GM19468 (cell line): Measurements from ENCODE around the gene PERM1.
"Not testable (repeated sequence)": the region's sequence is repeated elsewhere in the genome, so short reads cannot be mapped to it uniquely, and the experiment has no call there.

Experiments
- ATAC-seq: cut with Tn5 transposase; IDR thresholded peaks from one replicate; pipeline ENCODE4 v1.9.1; 2021; ENCODE audit warnings: mild to moderate bottlenecking, moderate library complexity, moderate number of reproducible peaks; ENCODE audit not compliant: unreplicated experiment; ENCODE audit errors: extremely low read depth

Gene PERM1

DNA sequence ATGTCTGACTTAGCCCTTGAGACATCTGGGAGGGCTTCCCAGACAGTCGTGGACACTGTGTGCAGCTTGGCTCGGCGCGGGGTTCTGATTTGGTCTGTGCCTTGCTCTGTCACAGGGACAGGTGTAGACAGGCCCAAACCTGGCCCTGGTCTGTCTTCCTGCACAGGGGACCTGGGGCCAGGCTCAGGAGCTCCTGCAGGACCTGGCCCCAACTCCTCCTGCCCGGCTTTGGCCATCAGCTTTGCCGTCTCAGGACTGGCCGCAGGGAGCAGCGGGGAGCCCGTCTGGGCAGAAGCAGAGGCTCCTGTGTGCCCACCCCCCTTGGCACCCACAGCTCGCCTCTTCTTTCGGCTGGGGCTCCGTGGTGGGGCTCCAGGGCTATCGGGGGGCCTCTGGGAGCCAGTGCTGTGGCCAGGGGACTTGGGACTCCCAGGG, 1.7 kb downstream of the PERM1 start:
- ATAC-seq = no peak

GRCh38 chr1:979744-980072, 2.2 kb downstream of the PERM1 start:
- no peak for ATAC-seq

DNA sequence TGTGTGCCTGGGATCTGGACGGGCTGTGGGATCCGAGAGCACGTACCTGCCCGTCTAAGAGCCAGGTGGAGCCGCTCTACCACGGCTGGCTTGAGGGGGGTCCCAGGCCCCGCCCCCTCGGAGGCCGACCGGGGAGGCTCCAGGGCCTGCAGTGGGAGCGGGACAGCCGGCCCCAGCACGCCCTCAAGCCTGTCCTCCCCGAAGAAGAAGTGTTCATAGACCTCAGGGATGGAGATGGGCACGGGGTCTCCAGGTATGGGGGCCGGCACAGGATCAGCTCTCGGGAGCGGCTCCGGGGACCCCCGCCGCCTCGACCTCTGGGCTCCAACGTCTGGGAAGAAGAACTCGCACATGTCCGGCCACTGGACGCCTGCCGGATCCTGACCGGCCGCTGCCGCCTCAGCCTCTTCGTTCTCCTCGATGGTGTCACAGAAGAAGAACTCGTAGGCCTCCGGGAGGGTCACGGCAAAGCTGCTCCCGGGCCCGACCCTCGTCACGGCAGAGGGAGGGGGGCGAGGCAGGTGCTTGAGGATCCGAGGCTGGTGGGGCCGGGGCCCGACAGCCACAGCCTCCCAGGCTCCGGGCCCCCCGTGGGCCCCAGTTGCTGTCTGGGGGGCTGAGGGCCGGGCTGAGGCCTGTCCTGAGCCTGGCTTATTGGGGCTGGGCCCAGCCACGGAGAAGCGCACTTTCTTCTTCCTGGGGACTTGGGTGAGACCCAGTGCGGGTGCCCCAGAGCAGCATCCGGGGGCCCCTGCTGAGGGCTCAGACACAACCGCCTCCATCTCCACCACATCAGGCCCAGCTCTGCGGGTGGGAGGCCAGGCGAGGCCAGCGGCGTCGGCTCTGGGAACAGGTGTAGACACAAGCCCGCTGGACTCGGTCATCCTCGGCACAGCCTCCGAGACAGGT, 2.8 kb downstream of the PERM1 start:
- ATAC-seq = no peak

GRCh38 chr1:978069-978834, 3.6 kb downstream of the PERM1 start:
- no peak for ATAC-seq

GRCh38 chr1:976791-977190, 5.1 kb downstream of the PERM1 start:
- not testable (repeated sequence) for ATAC-seq

- no peak for ATAC-seq
Measured at GRCh38 chr1:975896-976683, 5.8 kb downstream of the PERM1 start.

DNA sequence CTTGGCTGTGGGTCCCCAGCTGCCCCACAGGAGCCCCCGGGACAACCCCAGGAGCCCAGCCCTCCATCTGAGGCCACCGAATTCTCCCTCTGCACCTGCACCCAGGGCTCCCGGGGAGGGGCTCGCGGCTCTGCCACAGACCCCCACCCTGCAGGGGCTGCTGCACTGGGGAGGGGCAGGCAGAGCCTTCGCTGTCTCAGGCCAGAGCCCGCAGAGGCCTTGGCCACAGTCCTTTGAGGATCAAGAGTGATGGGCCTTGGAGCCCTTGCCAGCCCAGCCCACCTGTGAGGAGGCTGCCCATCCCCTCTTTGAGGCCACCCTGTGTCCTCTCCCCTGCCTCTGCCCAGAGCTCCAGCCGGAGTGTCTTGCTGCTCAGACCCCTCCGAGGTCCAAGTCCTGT, 6.5 kb downstream of the PERM1 start:
- ATAC-seq = no peak

GRCh38 chr1:974687-975328, 7.1 kb downstream of the PERM1 start:
- ATAC-seq = no peak

- no peak for ATAC-seq
Measured at GRCh38 chr1:974293-974640, 7.6 kb downstream of the PERM1 start.

- ATAC-seq = no peak
Measured at GRCh38 chr1:973459-974292, 8.2 kb downstream of the PERM1 start.

DNA sequence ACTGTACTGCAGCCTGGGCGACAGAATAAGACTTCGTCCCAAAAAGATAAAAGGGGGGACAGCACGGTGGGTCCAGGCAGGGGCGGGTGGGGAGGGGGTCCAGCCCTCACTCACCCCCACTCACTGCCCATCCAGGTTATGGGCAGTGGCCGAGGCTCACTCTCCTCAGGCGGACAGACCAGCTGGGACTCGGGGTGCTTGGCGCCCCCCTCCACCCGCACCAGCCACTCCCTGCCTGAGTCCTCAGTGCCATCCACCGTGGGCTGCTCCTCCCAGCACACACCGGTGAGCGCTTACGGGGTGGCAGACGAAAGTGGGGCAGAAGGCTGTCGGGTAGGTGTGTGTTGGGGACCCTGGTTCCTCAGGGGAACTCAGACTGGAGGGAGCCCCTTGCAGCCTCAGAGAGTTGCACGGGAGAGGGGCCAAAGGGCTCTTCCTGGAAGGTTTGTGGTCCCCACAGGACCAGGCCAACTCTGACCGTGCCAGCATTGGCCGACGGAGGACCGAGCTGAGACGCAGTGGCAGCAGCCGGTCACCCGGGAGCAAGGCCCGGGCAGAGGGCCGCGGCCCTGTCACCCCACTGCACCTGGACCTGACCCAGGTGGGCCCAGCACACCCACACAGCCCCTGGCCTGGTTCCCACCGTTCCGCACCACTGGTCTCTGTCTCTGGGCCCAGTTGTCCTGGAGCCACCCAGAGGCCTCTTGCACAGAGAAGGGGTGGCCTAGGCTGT, 9.0 kb downstream of the PERM1 start:
- no peak for ATAC-seq

GRCh38 chr1:971751-972506, 10.0 kb downstream of the PERM1 start:
- ATAC-seq = no peak

- ATAC-seq = no peak
Measured at GRCh38 chr1:970973-971730, 10.7 kb downstream of the PERM1 start.

DNA sequence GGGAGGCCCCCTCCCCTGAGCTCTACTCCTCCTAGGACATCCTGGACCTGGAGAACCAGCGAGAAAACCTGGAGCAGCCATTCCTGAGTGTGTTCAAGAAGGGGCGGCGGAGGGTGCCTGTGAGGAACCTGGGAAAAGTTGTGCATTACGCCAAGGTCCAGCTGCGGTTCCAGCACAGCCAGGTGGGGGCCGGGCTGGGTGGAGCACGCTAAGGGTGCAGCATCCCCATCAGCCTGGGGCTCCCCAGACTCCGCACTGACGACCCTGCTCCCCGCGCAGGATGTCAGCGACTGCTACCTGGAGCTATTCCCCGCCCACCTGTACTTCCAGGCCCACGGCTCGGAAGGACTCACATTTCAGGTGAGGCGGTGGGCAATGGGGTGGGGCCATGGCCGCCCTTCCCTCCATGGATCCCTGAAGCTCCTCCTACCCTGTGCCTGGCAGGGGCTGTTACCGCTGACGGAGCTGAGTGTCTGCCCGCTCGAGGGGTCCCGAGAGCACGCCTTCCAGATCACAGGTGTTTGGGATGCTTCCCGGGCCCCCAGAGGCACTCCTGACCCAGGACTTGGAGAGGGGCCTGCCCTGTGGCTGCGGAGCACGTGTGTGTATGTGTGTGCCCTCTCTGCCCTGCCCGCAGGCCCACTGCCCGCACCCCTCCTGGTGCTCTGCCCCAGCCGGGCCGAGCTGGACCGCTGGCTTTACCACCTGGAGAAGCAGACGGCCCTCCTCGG, 11.5 kb downstream of the PERM1 start:
- ATAC-seq = no peak

GRCh38 chr1:969260-969855, 12.5 kb downstream of the PERM1 start:
- no peak for ATAC-seq
